ENCODE measurements around the gene TRPV3.
"Not testable (repeated sequence)": the region's sequence is repeated elsewhere in the genome, so short reads cannot be mapped to it uniquely, and the experiment has no call there.

The TRPV3 gene

DNA sequence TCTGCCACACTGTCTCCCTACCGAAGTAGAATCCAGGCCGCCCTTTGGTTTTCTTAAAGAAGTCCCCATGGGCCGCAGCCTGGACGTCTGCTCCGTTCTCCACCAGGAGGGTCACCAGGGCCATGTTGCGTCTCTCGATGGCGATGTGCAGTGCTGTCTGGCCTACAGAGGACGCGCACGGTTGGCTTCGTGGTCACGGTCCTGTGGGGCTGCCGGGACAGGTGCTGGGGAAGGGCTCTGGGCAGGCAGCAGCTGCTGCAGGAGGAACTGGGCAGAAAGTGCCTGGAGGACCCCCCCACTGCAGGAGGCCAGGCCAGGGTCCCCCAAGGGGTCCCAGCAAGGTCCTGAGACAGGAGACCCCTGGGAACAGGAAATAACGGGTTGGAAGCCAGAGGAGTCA lies 32.6 kb upstream of the TRPV3 start:
- H3K4me3 ChIP-seq (ENCODE audit: low read length): no peak overlapping the region
- TF ChIP-seq, protein P1, sequence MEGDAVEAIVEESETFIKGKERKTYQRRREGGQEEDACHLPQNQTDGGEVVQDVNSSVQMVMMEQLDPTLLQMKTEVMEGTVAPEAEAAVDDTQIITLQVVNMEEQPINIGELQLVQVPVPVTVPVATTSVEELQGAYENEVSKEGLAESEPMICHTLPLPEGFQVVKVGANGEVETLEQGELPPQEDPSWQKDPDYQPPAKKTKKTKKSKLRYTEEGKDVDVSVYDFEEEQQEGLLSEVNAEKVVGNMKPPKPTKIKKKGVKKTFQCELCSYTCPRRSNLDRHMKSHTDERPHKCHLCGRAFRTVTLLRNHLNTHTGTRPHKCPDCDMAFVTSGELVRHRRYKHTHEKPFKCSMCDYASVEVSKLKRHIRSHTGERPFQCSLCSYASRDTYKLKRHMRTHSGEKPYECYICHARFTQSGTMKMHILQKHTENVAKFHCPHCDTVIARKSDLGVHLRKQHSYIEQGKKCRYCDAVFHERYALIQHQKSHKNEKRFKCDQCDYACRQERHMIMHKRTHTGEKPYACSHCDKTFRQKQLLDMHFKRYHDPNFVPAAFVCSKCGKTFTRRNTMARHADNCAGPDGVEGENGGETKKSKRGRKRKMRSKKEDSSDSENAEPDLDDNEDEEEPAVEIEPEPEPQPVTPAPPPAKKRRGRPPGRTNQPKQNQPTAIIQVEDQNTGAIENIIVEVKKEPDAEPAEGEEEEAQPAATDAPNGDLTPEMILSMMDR (IDR thresholded peaks at IDR 0.05; ENCODE audit: insufficient read depth, low read depth, low read length, missing control alignments): no peak

DNA sequence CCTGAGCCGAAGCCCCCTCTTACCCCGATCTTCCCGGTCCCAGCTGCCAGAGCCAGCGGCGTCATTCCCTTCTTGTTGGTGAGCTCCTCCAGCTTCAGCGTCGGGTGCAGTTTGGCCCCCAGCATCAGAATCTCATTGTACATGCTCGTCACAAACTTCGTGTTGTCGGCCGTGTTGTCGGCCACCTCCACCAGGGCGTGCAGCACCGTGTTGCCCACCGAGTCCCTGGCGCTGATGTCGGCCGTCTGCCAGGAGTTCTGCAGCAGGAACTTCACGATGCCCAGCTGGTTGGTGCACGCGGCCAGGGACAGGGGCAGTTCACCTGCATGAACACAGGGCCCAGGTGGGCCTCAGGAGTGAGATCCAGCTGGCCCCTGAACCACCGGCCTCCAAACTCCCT lies 32.2 kb upstream of the TRPV3 start:
- TF ChIP-seq, protein P1 (IDR thresholded peaks at IDR 0.05; ENCODE audit: insufficient read depth, low read depth, low read length, missing control alignments): no peak
- DNase-seq (ENCODE audit: low read depth): no peak
- H3K4me3 ChIP-seq (ENCODE audit: low read length): no peak overlapping the region

More for the DNA sequence above, 32.6 kb upstream of the TRPV3 start:
- DNase-seq (ENCODE audit: low read depth): no peak

DNA sequence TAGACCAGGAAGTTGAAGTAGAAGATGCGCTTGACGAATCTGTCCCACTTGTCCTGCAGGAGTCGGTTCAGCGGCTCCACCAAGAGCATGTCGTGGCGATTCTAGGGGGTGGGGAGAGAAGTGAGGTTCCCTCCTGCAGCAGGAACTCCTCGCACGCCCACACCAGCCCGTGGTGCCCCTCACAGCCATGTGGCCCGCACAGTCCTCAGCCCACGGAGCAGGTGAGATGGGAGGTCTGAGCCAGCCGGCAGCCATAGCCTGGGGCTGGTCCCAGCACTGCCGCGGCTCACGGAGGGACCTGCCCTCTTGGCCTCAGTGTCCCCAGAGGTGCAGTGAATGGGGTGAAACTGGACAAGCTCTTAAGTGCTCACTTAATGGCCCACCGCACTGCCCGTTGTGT lies 28.2 kb upstream of the TRPV3 start:
- H3K4me3 ChIP-seq (ENCODE audit: low read length): no peak overlapping the region
- TF ChIP-seq, protein P1 (IDR thresholded peaks at IDR 0.05; ENCODE audit: insufficient read depth, low read depth, low read length, missing control alignments): no peak
- DNase-seq (ENCODE audit: low read depth): no peak

DNA sequence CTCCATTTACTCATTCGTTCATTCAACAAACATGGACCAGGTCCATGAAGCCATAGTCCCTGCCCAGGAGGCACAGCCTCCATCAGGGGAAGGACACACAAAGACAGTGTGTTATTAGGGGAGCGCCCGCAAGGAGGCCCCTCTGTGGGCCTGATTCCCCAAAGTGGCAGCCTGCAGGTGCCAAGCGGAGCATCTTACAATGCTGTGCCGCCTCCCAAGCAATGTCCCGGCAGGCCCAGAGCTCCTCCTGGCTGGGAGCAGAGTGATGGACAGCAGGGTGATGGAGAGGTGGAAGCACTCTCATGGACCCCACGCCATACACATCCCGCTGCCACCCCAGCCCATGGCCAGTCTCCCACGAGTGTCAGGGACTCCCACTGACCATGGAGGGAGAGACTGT lies 25.8 kb upstream of the TRPV3 start:
- no peak for DNase-seq (ENCODE audit: low read depth)
- H3K4me3 ChIP-seq (ENCODE audit: low read length): no peak overlapping the region
- TF ChIP-seq, protein P1 (IDR thresholded peaks at IDR 0.05; ENCODE audit: insufficient read depth, low read depth, low read length, missing control alignments): no peak

DNA sequence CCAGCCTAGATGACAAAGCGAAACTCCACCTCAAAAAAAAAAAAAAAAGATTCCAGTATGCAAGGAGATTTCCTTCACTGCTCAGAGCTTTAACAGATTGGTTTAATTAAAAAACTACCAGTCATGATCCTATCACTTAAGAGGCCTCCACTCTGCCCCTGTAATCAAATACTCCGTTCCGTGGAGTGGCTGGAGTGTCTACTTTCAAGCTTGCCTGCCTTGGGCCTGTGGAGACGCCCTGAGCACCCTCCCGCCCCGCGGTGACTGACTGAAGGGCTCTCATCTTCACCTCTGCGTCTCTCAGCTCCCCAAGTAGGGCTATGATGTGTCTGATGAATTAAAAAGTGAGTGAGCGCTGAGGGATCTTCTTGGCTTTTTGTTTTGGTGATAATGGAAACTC lies 25.3 kb upstream of the TRPV3 start:
- TF ChIP-seq, protein P1 (IDR thresholded peaks at IDR 0.05; ENCODE audit: insufficient read depth, low read depth, low read length, missing control alignments): no peak
- DNase-seq (ENCODE audit: low read depth): no peak
- no peak overlapping the region for H3K4me3 ChIP-seq (ENCODE audit: low read length)

DNA sequence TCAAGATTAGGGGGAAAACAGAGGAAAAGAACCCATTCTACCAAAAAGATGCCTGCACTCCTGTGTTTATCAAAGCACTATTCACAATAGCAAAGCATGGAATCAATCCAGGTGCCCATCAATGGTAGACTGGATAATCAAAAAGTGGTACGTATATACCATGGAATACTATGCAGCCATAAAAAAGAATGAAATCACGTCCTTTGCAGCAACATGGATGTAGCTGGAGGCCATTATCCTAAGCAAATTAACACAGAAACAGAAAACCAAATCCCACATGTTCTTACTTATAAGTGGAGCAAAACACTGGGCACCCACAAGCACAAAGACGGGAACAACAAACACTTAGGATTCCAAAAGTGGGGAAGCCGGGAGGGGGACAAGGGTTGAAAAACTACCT lies 21.1 kb upstream of the TRPV3 start:
- not testable (repeated sequence) for H3K4me3 ChIP-seq (ENCODE audit: low read length); DNase-seq (ENCODE audit: low read depth)

DNA sequence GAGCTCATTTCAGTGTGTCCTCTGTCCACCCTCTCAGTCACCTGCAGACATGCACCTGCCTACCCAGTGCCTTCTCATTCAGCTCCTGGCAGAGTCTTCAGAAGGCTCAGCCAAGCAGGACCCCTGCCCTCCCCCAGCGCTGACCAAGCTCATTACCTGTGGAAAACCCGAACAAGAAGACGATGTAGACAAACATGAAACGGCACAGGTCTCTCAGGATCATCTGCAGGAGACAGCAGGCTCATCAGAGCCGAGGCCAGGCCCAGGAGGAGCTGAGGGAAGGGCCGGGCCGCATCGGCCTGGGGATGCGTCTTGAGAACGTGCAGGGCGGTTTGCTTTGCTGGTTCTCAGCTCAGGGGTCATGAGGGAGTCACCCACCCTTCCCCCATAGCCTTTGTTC lies 19.4 kb upstream of the TRPV3 start:
- TF ChIP-seq, protein P1 (IDR thresholded peaks at IDR 0.05; ENCODE audit: insufficient read depth, low read depth, low read length, missing control alignments): no peak
- DNase-seq (ENCODE audit: low read depth): no peak
- no peak overlapping the region for H3K4me3 ChIP-seq (ENCODE audit: low read length)

DNA sequence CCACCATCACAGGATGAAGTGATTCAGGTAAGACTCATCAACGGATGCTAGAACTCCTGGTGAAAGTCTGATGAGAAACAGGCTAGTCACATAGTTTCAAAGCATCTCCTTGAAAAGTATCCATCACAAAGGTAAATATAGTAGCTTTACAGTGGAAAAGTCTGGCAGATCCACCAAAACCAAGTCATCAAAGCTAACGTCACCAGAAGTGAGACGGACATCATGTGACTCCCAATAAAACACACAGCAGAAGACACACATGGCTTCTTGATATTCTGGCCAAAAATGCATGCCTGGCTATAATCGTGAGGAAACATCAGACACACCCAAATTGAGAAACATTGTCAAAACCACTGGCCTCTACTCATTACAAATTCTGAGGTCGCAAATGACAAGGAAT lies 17.9 kb upstream of the TRPV3 start:
- DNase-seq (ENCODE audit: low read depth): peak; percentile 90
- TF ChIP-seq, protein P1 (IDR thresholded peaks at IDR 0.05; ENCODE audit: insufficient read depth, low read depth, low read length, missing control alignments): no peak
- no peak overlapping the region for H3K4me3 ChIP-seq (ENCODE audit: low read length)

All from epithelial cell of esophagus (primary cell).